ENCODE data around the gene RFC1. TPM values are rescaled to one million over a fixed set of nuclear protein-coding genes. Genes with fewer than 3 reads are reported as not detected.
A peak's percentile ranks its signal among the peaks of the same experiment; 100 is the strongest.
"Not testable (repeated sequence)": the region's sequence is repeated elsewhere in the genome, so short reads cannot be mapped to it uniquely, and the experiment has no call there.

Gene RFC1
- polyA plus RNA-seq, 1 of the 3 experiments (the other 2 are of a cell fraction) = 14.9 TPM

DNA sequence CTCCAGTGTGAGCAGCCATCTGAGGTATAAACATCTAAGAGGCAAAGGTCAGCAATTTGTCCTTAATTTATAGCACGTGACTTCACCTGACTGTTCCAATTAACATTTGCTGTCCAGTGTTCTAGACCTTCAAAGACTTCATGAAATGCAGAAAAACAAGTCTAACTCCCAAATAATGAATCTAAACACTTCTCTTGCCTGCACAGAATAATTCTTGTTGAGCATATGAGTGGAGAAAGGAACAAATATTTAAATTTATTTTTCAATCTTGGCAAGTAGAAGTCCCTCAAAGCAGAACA is 12.0 kb downstream of the RFC1 start (continued):
- TF ChIP-seq, protein P1, sequence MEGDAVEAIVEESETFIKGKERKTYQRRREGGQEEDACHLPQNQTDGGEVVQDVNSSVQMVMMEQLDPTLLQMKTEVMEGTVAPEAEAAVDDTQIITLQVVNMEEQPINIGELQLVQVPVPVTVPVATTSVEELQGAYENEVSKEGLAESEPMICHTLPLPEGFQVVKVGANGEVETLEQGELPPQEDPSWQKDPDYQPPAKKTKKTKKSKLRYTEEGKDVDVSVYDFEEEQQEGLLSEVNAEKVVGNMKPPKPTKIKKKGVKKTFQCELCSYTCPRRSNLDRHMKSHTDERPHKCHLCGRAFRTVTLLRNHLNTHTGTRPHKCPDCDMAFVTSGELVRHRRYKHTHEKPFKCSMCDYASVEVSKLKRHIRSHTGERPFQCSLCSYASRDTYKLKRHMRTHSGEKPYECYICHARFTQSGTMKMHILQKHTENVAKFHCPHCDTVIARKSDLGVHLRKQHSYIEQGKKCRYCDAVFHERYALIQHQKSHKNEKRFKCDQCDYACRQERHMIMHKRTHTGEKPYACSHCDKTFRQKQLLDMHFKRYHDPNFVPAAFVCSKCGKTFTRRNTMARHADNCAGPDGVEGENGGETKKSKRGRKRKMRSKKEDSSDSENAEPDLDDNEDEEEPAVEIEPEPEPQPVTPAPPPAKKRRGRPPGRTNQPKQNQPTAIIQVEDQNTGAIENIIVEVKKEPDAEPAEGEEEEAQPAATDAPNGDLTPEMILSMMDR (IDR thresholded peaks at IDR 0.05) = no peak
- TF ChIP-seq CHD2 (IDR thresholded peaks at IDR 0.05; ENCODE audit: low read length, partially characterized antibody) = no peak

DNA sequence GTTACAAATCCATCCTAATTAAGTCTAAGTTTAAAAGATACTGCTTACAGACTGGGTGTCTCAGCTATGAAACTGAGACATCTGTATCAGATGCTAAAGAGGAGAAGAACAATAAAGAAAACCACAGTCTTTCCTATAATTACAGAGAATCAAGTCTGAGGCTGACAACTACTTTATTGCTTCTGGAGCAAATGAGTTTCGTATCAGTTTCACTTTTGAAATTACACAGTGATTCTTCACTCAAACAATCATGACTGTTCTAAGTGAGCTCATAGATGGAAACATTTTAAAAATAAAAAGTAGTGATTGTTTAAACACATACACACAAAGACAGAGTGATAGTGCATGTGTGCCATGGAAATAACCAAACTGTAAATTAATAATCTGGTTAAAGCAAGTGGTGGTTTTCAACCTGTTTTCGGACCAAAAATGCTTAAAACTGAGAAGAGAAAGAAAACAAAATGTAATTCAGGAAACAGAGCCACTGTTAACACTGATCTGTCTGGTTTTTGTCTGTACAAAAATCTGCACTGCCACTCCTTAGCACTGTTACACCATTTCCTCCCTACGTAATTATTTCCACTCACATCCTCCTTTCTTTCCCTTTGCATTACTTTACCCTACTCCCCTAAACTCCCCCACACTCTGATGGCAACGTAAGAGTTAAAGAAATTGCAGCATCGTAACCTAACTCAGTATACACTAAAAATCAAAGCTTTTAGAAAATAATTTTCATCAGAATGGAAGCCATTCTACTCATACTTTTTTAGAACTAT is 12.5 kb downstream of the RFC1 start:
- ChIA-PET CTCF (interaction anchor here (1.3 kb wide), 1 partner anchor 32 kb away, joined by 3 read pairs; no protein-coding TSS in a partner anchor), POLR2A (interaction anchor here (1.0 kb wide), 1 partner anchor 13 kb away, joined by 3 read pairs; the partner anchor contains the start of gene RFC1)
- H3K79me2 ChIP-seq (ENCODE audit: insufficient read depth) = peaks cover 94% of the 10 kb centered on the region
- H3K4me1 ChIP-seq (ENCODE audit: control insufficient read depth in 1 of 2, insufficient read depth in 2 of 2, low read depth in 1 of 2, low read length in 1 of 2) = peaks cover 0 to 15% of the 10 kb centered on the region in 2 experiments; a peak in 3 of 4 replicates
- peak; percentile 41 for DNase-seq
- H2AFZ ChIP-seq (ENCODE audit: low read depth) = peak overlapping the region; percentile 64
- H3K4me3 ChIP-seq (ENCODE audit: low read depth in 2 of 2, low read length in 1 of 2) = peak overlapping the region; percentile 32 to 60; a peak in 3 of 4 replicates
- peak overlapping the region; percentile 78 for H3K4me2 ChIP-seq
- H3K9ac ChIP-seq = peak overlapping the region; percentile 74
- peaks cover 15% of the 10 kb centered on the region for H3F3A ChIP-seq (replicated peaks; ENCODE audit: insufficient read depth)
- 21% methylated on average over 5 of the region's 5 CpGs for WGBS (ENCODE audit: low lambda C conversion rate)
- H3K9me2 ChIP-seq = no peaks in the 10 kb centered on the region
- TF ChIP-seq, protein P1 (IDR thresholded peaks at IDR 0.05) = no peak
- no peak for TF ChIP-seq FOSL2 (IDR thresholded peaks at IDR 0.05; ENCODE audit: borderline replicate concordance, low read depth)
- TF ChIP-seq, protein P2, sequence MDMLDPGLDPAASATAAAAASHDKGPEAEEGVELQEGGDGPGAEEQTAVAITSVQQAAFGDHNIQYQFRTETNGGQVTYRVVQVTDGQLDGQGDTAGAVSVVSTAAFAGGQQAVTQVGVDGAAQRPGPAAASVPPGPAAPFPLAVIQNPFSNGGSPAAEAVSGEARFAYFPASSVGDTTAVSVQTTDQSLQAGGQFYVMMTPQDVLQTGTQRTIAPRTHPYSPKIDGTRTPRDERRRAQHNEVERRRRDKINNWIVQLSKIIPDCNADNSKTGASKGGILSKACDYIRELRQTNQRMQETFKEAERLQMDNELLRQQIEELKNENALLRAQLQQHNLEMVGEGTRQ (IDR thresholded peaks at IDR 0.05; ENCODE audit: borderline replicate concordance, low read depth, low read length) = no peak
- no peak for TF ChIP-seq RFX5 (IDR thresholded peaks at IDR 0.05; ENCODE audit: low read length)
- no peak for TF ChIP-seq TAF1 (IDR thresholded peaks at IDR 0.05; ENCODE audit: borderline replicate concordance, low read depth, low read length)
- no peak for TF ChIP-seq NFIC (IDR thresholded peaks at IDR 0.05; ENCODE audit: borderline replicate concordance)
- H3K36me3 ChIP-seq (replicated peaks in 1 of 2; ENCODE audit: control insufficient read depth in 1 of 2, insufficient read depth in 2 of 2, low read length in 1 of 2) = peaks cover 11 to 26% of the 10 kb centered on the region in 2 experiments
- no peaks in the 10 kb centered on the region for H3K27me3 ChIP-seq (ENCODE audit: insufficient read depth)
- H4K20me1 ChIP-seq (ENCODE audit: insufficient read depth) = peaks cover 7% of the 10 kb centered on the region; the same call in 1 of the 2 replicates
- 0 out of 2 replicates have a peak, but pooled peaks cover 4% of the 10 kb centered on the region for H3K9me3 ChIP-seq
- H3K27ac ChIP-seq (ENCODE audit: low read depth in 2 of 2, low read length in 1 of 2) = peak overlapping the region; percentile 78

- H3K27ac ChIP-seq (ENCODE audit: low read depth in 2 of 2, low read length in 1 of 2) = peak overlapping the region; percentile 78
- not testable (repeated sequence) for H4K20me1 ChIP-seq (ENCODE audit: insufficient read depth); H3K27me3 ChIP-seq (ENCODE audit: insufficient read depth); H2AFZ ChIP-seq (ENCODE audit: low read depth); H3K9me3 ChIP-seq; DNase-seq; H3K9me2 ChIP-seq
- peak overlapping the region; percentile 32 to 60; a peak in 3 of 4 replicates for H3K4me3 ChIP-seq (ENCODE audit: low read depth in 2 of 2, low read length in 1 of 2)
- peaks cover 11 to 29% of the 10 kb centered on the region in 2 experiments for H3K36me3 ChIP-seq (replicated peaks in 1 of 2; ENCODE audit: control insufficient read depth in 1 of 2, insufficient read depth in 2 of 2, low read length in 1 of 2)
- H3K4me2 ChIP-seq = peak overlapping the region; percentile 78
- H3K79me2 ChIP-seq (ENCODE audit: insufficient read depth) = peaks cover 94% of the 10 kb centered on the region
- 95% methylated on average over 6 of the region's 6 CpGs for WGBS (ENCODE audit: low lambda C conversion rate)
- ChIA-PET POLR2A (interaction anchor here (1.0 kb wide), 1 partner anchor 13 kb away, joined by 3 read pairs; the partner anchor contains the start of gene RFC1), CTCF (interaction anchor here (1.3 kb wide), 1 partner anchor 31 kb away, joined by 3 read pairs; no protein-coding TSS in a partner anchor)
- peaks cover 0 to 18% of the 10 kb centered on the region in 2 experiments; a peak in 3 of 4 replicates for H3K4me1 ChIP-seq (ENCODE audit: control insufficient read depth in 1 of 2, insufficient read depth in 2 of 2, low read depth in 1 of 2, low read length in 1 of 2)
- peak overlapping the region; percentile 74; the same call in 1 of the 2 replicates for H3K9ac ChIP-seq
- H3F3A ChIP-seq (replicated peaks; ENCODE audit: insufficient read depth) = peaks cover 18% of the 10 kb centered on the region
These were observed 13.0 kb downstream of the RFC1 start for GRCh38 chr4:39353149-39353477.
